ENCODE results near the gene LIME1.
"Not testable (repeated sequence)": the region's sequence is repeated elsewhere in the genome, so short reads cannot be mapped to it uniquely, and the experiment has no call there.

The LIME1 gene

DNA sequence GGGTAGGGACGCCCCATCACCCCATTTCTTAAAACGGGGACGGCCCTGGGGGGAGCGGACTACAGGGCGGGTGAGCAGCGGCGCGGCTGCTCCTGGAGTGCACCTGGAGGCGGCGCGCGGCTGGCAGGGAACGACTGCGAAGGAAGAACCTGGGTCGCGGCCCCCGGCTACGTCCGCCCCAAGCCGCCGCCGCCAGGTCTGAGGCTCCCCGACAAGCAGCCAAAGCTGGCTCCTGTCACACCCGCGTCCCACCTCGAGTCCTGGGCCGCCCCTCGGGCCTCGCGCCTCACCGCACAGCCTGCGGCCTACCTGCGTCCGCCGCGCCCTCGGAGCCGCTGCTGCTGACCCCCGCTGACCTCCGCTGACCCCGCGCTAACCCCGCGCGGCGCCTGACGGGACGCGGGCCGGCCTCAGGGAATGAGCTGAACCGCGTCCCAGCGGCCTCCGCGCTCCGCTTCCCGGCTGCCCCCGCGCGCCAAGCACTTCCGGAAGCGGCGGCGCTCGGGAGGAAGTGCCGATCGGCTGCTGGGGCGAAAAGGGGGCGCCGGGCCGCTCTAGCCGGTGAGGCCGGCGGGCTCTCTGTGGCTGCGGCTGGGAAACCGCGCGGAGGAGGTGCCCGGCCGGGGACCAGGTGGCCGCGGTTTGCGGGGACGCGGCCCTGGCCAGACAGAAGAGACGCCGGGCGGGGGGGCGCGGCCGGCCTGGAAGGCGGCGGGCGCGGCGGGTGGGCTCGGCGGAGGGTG, 28.7 kb upstream of the LIME1 start, which contains the start of the genes ARFRP1 and ZGPAT:
Gene ARFRP1 (minus strand): TSS at position 419 of the 743 bp plus-strand sequence. CDS start 885 bp downstream, outside the sequence.
Gene ZGPAT (plus strand): TSS at position 482 of the 743 bp plus-strand sequence. CDS start 542 bp downstream, outside the sequence.
- peak; percentile 66 to 84 for DNase-seq (ENCODE audit: low read depth in 2 of 2)

DNA sequence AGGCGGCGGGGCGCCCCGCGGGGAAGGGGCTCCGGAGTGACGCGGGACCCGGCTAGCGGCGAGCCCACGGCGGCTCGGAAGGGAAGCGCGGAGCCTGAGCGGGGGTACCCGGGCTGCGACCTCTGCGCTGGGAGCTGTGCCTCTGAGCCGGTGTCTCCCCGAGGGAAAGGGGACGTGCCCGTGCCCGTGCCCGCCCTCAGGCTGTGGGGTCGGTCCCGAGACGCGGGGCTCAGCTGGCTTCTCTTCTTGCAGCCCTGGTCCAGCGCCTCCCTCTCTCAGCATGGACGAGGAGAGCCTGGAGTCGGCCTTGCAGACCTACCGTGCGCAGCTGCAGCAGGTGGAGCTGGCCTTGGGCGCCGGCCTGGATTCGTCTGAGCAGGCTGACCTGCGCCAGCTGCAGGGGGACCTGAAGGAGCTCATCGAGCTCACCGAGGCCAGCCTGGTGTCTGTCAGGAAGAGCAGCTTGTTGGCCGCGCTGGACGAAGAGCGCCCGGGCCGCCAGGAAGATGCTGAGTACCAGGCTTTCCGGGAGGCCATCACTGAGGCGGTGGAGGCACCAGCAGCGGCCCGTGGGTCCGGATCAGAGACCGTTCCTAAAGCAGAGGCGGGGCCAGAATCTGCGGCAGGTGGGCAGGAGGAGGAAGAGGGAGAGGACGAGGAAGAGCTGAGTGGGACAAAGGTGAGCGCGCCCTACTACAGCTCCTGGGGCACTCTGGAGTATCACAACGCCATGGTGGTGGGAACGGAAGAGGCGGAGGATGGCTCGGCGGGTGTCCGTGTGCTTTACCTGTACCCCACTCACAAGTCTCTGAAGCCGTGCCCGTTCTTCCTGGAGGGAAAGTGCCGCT, 27.9 kb upstream of the LIME1 start:
- DNase-seq (ENCODE audit: low read depth in 2 of 2), result no peak

DNA sequence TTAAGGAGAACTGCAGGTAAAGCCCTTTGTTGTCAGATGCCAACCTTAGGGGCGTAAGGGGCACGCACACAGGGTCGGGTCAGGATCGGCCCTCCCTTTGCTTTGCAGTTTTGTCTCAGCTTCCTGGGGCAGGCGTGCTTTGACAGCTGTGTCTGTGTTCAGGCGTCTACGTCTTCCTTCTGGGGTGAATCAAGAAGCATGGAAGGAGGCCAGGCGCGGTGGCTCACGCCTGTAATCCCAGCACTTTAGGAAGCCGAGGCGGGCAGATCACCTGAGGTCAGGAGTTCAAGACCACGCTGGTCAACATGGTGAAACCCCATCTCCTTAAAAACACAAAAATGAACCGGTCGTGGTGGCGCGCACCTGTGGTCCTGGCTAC, 27.3 kb upstream of the LIME1 start:
- DNase-seq (ENCODE audit: low read depth in 2 of 2), result no peak

DNA sequence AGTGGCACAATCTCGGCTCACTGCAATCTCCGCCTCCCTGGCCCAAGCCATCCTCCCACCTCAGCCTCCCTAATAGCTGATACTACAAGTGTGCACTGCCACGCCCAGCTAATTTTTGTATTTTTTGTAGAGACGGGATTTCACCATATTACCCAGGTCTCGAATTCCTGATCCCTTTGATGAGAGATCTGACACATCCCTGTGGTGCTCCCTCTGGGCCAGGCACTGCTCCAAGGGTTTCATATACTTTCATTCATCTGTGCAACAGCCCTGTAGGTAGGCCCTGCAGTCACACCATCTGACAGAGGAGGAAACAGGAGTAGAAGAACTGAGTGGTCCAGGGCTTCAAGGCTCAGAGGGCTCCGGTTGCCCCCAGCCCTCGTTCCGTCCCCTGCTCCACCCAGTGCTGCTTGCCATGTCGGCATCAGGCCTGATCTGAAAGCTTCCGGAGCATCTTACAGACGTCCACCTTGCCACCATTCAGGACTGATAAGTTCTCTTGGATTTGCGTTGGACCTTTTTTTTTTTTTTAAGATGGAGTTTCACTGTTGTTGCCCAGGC, 25.3 kb upstream of the LIME1 start:
- no peak for DNase-seq (ENCODE audit: low read depth in 2 of 2)

DNA sequence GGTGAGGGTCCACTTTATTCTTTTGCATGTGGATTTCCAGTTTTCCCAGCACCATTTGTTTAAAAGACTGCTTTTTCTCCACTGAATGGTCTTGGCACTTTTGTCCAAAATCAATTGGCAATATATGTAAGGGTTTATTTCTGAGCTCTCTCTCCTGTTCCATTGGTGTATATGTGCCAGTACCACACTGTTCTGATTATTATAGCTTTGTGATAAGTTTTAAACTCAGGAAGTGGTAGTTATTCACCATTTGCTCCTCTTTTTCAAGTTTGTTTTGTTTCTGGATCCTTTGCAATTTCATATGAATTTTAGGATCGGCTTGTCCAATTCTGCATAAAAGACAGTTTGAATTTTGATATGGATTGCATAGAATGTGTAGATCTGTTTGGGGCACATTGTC, 24.3 kb upstream of the LIME1 start:
- no peak for DNase-seq (ENCODE audit: low read depth in 2 of 2)

DNA sequence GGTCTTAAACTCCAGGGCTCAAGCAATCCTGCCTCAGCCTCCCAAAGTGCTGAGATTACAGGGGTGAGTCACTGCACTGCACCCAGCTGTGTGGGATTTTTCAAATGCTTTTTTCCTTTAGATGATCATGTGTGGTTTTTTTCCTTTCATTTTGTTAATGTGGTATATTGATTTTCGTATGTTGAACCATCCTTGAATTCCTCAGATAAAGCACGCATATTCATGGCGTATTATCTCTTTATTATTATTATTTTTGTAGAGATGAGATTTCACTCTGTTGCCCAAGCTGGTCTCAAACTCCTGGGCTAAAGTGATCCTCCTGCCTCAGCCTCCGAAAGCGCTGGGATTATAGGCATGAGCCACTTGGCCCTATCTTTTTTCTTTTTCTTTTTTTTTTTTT, 21.6 kb upstream of the LIME1 start:
- DNase-seq (ENCODE audit: low read depth in 2 of 2), result no peak

DNA sequence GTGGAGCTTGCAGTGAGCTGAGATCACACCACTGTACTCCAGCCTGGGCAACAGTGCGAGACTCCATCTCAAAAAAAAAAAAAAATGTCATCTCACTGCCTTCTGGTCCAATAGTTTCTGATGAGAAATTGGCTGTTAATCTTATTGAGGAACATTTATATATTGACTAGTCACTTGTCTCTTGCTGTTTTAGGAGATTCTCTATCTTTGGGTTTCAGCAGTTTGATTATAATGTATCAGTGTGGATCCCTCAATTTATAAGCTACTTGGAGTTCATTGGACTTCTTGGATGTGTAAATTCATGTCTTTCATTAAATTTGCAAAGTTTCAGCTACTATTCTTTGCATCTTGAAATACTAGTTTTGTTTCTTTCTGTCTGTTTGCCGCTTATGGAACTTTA, 17.5 kb upstream of the LIME1 start:
- DNase-seq (ENCODE audit: low read depth in 2 of 2), result no peak

DNA sequence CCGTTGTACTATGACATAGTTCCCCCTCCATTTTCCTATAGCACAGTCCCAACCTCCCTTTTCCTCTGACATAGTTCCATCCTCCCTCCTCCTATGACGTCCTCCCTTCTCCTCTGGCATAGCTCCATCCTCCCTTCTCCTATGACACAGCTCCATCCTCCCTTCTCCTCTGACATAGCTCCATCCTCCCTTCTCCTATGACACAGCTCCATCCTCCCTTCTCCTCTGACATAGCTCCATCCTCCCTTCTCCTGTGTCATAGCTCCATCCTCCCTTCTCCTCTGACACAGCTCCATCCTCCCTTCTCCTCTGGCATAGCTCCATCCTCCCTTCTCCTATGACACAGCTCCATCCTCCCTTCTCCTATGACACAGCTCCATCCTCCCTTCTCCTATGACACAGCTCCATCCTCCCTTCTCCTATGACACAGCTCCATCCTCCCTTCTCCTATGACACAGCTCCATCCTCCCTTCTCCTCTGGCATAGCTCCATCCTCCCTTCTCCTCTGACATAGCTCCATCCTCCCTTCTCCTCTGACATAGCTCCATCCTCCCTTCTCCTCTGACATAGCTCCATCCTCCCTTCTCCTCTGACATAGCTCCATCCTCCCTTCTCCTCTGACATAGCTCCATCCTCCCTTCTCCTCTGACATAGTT, 13.4 kb upstream of the LIME1 start:
- not testable (repeated sequence) for DNase-seq (ENCODE audit: low read depth in 2 of 2)

DNA sequence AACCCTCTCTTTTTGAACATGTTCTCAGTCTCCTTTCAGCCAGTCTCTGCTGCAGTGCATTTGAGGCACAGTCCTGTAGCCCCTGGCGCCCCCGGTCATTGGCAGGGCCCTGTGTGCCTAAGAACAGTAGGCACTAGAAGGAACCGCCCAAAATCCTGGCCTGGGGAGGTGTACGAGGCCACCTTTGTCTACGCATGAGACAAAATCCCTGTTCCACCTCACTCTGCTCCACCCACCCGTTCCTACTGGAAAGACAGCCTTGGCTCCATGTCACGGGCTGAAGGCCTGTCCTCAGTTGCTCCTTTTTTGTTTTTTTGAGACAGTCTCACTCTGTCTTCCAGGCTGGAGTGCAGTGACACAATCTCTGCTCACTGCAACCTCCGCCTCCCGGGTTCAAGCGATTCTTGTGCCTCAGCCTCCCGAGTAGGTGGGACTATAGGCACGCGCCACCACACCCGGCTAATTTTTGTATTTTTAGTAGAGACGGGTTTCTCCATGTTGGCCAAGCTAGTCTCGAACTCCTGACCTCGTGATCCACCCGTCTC, 6.2 kb upstream of the LIME1 start:
- not testable (repeated sequence) for DNase-seq (ENCODE audit: low read depth in 2 of 2)

DNA sequence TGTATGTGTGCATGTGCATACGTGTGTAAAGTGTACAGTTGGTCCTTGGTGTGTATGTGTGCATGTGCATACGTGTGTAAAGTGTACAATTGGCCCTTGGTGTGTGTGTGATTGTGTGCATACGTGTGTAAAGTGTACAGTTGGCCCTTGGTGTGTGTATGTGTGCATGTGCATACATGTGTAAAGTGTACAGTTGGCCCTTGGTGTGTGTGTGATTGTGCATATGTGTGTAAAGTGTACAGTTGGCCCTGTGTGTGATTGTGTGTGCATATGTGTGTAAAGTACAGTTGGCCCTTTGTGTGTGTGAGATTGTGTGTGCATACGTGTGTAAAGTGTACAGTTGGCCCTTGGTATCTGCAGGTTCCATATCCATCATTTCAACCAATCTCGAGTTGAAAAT, 5.1 kb upstream of the LIME1 start:
- no peak for DNase-seq (ENCODE audit: low read depth in 2 of 2)

DNA sequence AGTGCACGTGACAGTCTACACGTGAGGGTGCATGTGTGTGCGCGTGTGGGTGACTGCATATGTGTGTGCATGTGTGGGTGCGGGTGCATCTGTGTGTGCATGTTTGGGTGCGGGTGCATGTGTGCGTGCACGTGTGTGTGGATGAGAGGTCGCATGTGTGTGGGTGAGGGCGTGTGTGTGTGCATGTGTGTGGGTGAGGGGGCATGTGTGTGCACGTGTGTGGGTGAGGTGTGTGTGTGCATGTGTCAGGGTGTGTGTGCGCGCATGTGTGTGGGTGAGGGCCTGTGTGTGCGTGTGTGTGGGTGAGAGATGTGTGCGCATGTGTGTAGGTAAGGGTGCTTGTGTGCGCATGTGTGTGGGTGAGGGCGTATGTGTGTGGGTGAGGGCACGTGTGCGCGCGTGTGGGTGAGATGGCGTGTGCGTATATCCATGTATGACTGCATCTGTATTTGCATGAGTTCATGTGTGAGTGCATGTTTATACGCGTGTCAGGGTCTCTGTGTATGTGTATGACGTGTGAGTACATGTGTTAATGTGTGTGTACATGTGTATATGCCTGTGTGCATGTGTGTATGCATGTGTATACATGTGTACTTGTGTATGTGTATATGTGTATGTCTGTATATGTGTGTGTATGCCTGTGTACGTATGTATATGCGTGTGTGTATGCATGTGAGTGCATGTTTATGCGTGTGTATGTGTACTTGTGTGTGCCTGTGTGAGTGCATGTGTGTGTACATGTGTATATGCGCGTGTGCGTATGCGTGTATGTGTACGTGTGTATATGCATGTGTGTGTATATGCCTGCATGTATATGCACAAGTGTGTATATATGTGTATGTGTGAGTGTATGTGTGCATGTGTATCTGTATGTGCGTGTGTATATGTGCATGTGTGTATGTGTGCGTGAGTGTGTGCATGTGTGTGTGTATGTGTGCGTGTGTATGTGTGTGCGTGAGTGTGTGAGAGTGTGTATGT, 4.1 kb upstream of the LIME1 start:
- no peak for DNase-seq (ENCODE audit: low read depth in 2 of 2)

DNA sequence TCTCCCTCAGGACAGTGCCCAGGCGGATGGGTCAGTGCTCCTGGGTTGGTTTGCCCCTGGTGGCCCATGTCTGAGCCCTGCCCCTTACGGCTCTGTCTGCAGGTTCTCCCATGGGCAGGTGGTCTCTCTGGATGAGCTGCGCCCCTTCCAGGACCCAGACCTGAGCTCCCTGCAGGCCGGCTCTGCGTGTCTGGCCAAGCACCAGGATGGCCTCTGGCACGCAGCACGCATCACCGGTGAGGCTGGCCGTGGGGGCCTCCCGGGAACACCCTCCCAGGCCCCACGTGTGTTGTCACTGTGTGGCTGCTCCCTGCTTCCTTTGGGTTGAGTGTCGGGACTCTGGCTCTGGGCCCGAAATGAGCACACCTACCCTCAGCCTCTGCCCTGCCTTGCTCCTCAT, 3.3 kb upstream of the LIME1 start:
- DNase-seq (ENCODE audit: low read depth in 2 of 2), result no peak

DNA sequence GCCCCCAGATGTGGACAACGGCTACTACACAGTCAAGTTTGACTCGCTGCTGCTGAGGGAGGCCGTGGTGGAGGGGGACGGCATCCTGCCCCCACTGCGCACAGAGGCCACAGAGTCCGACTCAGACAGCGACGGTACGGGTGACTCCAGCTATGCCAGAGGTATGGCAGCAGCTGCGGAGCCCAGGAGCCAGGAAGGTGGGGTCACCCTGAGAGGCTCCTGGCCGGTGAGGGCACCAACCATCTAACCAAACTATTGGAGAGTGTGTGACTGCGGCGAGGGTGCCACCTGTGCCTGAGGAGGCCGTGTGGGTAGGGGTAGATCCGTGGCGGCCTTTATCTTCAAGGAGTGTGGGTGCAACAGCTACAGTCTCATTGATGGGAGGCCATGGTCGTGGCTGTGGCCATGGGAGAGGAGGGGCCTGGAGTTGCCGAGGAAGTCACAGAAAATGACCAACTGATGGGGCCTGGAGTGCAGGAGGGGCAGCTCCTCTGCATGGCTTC, 2.8 kb upstream of the LIME1 start:
- DNase-seq (ENCODE audit: low read depth in 2 of 2), result no peak

DNA sequence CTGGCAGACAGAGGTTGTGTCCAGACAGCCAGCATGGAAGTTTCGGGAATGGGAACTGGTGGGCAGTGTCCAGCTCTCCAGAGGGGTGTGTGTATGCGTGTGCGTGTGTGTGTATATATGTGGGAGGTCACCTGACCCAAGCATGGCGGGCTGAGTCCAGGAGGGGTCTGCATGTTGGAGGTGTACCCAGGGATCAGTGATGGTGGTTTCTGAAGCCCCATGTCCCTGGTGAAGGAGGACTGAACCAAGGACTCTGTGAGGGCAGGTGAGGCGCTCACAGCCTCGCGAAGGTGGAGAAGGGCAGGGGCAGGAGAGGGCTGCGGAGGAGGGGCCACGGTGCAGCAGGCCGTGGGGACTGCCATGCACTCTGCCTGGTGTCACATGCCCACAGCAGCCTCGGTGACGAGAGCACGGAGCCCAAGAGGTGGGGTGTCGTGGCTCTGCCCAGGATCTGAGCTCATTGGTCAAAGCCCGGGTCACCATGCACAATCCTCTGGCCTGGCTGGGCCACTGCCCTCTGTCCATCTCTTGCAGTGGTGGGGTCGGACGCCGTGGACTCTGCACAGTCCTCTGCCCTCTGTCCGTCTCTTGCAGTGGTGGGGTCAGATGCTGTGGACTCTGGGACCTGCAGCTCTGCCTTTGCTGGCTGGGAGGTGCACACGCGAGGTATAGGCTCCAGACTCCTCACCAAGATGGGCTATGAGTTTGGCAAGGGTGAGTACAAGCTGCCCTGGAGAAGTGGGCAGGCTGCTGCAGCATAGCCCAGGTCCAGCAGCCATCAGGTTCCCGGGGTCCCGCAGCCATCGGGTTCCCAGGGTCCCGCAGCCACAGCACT, 2.1 kb upstream of the LIME1 start:
- DNase-seq (ENCODE audit: low read depth in 2 of 2), result no peak

DNA sequence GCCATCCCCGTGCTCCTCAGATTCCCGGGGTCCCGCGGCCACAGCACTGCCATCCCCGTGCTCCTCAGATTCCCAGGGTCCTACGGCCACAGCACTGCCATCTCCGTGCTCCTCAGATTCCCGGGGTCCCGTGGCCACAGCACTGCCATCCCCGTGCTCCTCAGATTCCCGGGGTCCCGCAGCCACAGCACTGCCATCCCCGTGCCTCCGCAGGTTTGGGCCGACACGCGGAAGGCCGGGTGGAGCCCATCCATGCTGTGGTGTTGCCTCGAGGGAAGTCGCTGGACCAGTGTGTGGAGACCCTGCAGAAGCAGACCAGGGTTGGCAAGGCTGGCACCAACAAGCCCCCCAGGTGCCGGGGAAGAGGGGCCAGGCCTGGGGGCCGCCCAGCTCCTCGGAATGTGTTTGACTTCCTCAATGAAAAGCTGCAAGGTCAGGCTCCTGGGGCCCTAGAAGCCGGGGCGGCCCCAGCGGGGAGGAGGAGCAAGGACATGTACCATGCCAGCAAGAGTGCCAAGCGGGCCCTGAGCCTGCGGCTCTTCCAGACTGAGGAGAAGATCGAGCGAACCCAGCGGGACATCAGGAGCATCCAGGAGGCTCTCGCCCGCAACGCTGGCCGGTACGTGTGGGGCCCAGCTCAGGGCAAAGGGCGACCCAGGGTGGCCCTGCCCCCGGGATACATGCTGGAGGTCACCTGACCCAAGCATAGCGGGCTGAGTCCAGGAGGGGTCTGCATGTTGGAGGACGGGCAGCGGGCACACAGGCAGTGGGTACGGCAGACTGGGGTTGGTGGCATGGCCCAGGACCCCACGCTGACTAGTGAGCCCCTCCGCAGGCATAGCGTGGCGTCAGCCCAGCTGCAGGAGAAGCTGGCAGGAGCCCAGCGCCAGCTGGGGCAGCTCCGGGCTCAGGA, 1.3 kb upstream of the LIME1 start:
- DNase-seq (ENCODE audit: low read depth in 2 of 2), result no peak

DNA sequence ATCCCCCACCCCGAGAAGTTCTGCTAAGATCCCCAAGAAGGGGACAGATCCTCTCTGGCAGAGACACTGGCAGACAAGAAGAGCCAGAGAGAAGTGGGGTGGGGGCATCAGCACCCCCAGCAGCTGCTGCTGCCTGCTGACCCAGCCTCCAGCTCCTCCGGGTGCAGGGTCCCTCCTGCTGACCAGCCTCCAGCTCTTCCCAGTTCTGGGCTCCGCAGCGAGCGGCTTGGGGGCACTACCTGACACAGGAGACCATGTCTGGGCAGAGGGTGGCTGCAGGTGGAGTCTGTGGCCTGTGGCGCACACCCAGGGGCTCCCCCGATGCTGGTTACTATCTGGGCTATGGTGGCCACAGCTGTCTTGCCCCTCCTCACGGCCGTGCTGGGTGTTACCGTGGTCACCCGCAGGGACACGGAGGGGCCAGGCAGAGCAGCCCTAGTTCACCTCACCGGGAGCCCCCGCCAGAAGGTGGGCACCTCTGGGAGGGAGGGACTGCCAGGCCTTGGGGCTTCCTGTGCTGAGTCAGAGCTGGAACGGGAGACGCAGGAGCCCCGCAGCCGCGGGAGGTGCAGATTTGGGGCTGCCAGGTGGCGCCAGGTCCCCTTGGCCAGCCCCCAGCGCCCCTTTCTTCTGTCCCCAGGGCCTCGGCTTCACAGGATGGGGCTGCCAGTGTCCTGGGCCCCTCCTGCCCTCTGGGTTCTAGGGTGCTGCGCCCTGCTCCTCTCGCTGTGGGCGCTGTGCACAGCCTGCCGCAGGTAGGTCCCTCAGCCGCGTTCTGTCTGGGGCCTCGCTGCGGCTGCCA, 630 bp downstream of the LIME1 start:
- no peak for DNase-seq (ENCODE audit: low read depth in 2 of 2)

DNA sequence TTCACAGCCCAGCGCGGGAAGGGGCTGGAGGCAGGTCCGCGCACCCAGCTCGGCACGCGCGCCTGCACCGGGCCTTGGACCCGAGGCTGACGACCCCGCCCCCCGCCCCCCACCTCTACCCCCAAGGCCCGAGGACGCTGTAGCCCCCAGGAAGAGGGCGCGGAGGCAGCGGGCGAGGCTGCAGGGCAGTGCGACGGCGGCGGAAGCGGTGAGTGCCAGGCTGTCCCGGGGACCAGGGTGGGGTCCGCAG, 1.2 kb downstream of the LIME1 start:
- no peak for DNase-seq (ENCODE audit: low read depth in 2 of 2)
